Medulla oblongata (tissue), 1 donor: Measurements from ENCODE around the gene CCT8.
A peak's percentile ranks its signal among the peaks of the same experiment; 100 is the strongest.
"Not testable (repeated sequence)": the region's sequence is repeated elsewhere in the genome, so short reads cannot be mapped to it uniquely, and the experiment has no call there.

Source experiments
- DNase-seq: peaks from one replicate; pipeline ENCODE4 v3.0.0-alpha.2; 2015; ENCODE audit errors: extremely low spot score

Gene CCT8

DNA sequence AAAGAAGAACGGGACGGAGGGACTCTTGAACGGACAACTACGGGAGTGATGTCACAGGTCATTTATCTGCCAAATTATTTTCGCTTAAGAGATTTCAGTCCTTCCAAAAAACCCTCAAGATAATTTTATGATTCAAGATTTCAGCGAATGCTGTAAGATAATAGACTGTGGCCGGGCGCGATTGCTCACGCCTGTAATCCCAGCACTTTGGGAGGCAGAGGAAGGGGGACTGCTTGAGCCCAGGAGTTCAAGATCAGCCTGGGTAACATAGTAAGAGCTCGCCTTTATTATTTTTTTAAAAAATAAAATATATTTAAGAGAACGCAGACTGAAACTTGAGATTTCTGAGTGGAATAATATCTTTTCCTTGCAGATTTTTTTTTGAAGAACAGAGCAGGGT, 54.9 kb downstream of the CCT8 start:
- no peak for DNase-seq

DNA sequence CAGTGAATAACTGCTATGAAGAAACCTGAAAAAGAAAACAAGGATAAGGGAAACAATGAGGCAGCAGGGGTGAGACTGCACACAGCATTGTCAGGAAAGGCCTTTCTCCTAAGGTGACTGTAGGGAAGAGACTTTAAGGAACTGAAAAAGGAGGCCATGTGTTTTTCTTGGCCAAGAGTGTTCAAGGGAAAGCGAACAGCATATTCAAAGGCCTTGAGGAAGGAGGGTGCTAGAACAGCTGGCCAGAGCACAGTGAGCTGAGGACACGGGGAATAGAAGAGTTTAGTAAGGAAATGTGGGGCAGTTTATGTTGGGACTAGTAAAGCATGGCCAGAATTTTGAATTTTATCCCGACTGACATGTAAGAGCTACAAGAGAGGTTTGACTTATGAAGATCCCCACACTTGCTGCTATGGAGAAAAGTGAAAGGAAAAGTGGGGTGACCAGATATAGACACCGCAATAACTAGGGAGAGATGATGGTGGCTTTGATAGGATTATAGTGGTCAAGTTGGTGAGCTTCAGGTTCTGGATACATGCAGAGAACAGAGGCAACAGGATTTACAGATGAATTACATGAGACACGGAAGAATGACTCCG, 55.7 kb downstream of the CCT8 start:
- peak; percentile 14 for DNase-seq

DNA sequence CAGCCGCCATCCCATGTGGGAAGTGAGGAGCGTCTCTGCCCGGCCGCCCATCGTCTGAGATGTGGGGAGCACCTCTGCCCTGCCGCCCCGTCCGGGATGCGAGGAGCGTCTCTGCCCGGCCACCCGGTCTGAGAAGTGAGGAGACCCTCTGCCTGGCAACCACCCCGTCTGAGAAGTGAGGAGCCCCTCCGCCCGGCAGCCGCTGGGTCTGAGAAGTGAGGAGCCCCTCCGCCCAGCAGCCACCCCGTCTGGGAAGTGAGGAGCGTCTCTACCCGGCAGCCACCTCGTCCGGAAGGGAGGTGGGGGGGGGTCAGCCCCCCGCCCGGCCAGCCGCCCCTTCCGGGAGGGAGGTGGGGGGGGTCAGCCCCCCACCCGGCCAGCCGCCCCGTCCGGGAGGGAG, 62.2 kb downstream of the CCT8 start:
- not testable (repeated sequence) for DNase-seq

DNA sequence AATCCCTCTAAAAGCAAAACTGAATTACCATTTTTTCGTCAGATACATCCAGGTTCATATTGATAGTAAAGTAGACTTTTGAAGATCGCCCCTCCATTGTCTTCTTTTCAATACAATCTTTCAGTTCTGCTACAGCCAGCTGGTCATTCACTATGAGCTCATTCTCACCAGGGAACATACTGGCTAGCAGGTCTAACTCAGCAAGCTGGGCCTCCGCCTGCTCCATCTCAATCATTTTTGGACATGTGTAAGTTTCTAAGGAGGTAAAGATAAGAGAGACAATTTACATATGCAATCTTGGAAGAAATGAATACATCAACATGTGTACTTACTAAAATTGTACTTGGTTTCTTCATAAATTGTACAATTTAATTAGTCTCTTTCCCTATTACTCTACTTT, 65.1 kb downstream of the CCT8 start:
- DNase-seq = no peak

DNA sequence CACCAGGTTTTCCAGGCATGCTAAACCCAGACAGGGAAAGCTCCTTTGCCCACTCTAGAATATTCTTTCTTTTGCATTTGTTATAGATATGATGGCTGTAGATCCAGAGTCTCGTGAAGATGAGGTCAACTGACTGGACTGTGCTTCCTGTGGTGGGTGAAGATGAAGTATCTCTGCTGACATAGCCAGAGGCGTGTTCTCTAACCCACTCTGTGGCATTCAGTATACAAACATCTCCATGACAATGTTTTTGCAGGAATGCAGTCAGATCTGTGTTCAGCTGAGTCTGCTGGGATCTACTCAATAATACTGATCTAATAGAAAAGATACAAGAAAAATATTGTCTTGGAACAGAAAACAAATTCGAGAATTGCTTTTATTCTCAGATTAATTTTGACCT, 65.6 kb downstream of the CCT8 start:
- no peak for DNase-seq

DNA sequence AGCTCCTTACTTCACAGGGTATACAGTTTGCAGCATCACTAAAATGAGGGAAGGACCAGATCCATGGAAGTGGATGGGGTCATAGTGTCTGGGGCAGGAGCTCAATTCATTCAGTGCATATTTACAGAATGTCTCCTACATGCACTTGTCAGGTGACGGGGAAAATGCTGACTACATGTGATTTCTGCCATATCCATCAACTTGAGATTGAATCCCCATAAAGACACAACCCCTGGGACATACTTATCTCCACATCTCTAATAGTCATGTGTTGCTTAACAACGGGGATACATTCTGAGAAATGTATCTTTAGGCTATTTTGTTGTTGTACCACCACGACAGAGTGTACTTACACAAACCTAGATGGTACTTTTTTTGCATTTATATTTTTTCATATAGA, 66.3 kb downstream of the CCT8 start:
- DNase-seq = no peak
